ENCODE results near the gene CDH4. TPM values are rescaled to one million over a fixed set of nuclear protein-coding genes. Genes with fewer than 3 reads are reported as not detected.
A peak's percentile ranks its signal among the peaks of the same experiment; 100 is the strongest.

CDH4 gene
- total and polyA plus RNA-seq, 4 donors: 0.06 to 0.10 TPM; not detected in 2

GRCh38 chr20:61728786-61729770 is 477.0 kb downstream of the CDH4 start:
- intact Hi-C loops (cut with DNase I): no loop called here
- ATAC-seq (ENCODE audit: low FRiP score) (no peak), DNase-seq (peak; percentile 22 to 49)
- WGBS, 2 donors: 53 to 59% methylated on average over 28 of the region's 28 CpGs
- H3K27ac ChIP-seq (ENCODE audit: low read depth in 1 of 2, low read length in 2 of 2): no peak overlapping the region
- H3K9me3 ChIP-seq (ENCODE audit: control insufficient read depth, low read length): peaks cover 3% of the 10 kb centered on the region
- no peak overlapping the region for H3K4me3 ChIP-seq (ENCODE audit: low read length in 2 of 2)
- H3K4me1 ChIP-seq (ENCODE audit: control insufficient read depth in 1 of 2, insufficient read depth in 2 of 2, low read length in 2 of 2): no peaks in the 10 kb centered on the region
- H3K36me3 ChIP-seq (ENCODE audit: control insufficient read depth in 1 of 2, insufficient read depth in 2 of 2, low read length in 1 of 2): no peaks in the 10 kb centered on the region
- no peaks in the 10 kb centered on the region for H3K27me3 ChIP-seq (ENCODE audit: control insufficient read depth in 1 of 2, insufficient read depth in 2 of 2, low read length in 1 of 2)

DNA sequence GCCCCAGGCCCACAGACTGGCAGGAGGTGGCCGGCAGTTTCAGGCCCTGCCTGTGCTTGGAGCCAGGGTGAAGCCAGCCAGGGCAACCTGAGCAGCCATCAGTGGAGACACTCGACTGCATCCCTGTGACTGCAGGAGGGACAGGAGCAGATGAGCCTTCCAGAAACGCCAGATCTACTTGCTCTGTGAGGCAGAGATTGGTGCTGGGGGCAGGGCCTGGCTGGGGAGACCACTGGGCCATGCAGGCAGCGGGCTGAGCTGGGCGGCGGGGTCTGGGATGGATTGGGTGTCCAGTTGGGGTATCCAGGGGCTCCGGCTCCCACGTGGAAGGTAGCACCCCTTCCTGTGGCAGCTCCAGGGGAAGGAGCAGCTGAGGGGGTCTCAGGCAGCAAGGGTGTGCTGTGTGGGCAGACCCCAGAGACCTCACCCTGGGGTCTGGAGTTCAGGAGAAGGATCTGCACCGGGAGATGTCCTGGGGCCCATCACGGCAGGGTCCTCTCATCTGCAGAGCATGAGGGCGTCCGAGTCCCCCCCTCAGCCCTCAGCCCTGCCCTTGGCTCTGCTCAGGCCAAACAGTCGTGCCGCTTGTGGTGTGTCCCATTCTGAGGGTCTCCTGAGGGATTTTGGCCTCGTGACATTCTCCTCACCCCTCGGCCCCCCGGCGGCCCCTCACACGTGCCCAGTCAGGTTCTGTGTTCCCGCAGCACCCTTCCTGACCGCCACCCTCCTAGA is 478.7 kb downstream of the CDH4 start:
- 77 to 81% methylated on average over 19 to 21 of the region's 21 CpGs for WGBS, 2 donors
- Histone ChIP-seq H3K36me3 (ENCODE audit: control insufficient read depth in 1 of 2, insufficient read depth in 2 of 2, low read length in 1 of 2) (no peaks in the 10 kb centered on the region), H3K27me3 (ENCODE audit: control insufficient read depth in 1 of 2, insufficient read depth in 2 of 2, low read length in 1 of 2) (no peaks in the 10 kb centered on the region), H3K4me3 (ENCODE audit: low read length in 2 of 2) (no peak overlapping the region), H3K27ac (ENCODE audit: low read depth in 1 of 2, low read length in 2 of 2) (no peak overlapping the region), H3K9me3 (ENCODE audit: control insufficient read depth, low read length) (peaks cover 3% of the 10 kb centered on the region), H3K4me1 (ENCODE audit: control insufficient read depth in 1 of 2, insufficient read depth in 2 of 2, low read length in 2 of 2) (no peaks in the 10 kb centered on the region)
- ATAC-seq (ENCODE audit: low FRiP score): no peak
- intact Hi-C loops (cut with DNase I): no loop called here
- DNase-seq: peak; percentile 44 to 58

- 74 to 80% methylated on average over 22 of the region's 22 CpGs for WGBS, 2 donors
- no peaks in the 10 kb centered on the region for H3K27me3 ChIP-seq (ENCODE audit: control insufficient read depth in 1 of 2, insufficient read depth in 2 of 2, low read length in 1 of 2)
- intact Hi-C loops (cut with DNase I): no loop called here
- ATAC-seq (ENCODE audit: low FRiP score): no peak
- no peak overlapping the region for H3K27ac ChIP-seq (ENCODE audit: low read depth in 1 of 2, low read length in 2 of 2)
- H3K36me3 ChIP-seq (ENCODE audit: control insufficient read depth in 1 of 2, insufficient read depth in 2 of 2, low read length in 1 of 2): no peaks in the 10 kb centered on the region
- peak; percentile 46 to 67 for DNase-seq
- no peak overlapping the region for H3K4me3 ChIP-seq (ENCODE audit: low read length in 2 of 2)
- H3K9me3 ChIP-seq (ENCODE audit: control insufficient read depth, low read length): peaks cover under 1% of the 10 kb centered on the region
- no peaks in the 10 kb centered on the region for H3K4me1 ChIP-seq (ENCODE audit: control insufficient read depth in 1 of 2, insufficient read depth in 2 of 2, low read length in 2 of 2)
Observed at GRCh38 chr20:61731363-61732181, 479.5 kb downstream of the CDH4 start.

- ATAC-seq (ENCODE audit: low FRiP score) (no peak), DNase-seq (peak; percentile 31 to 62)
- Histone ChIP-seq H3K4me1 (ENCODE audit: control insufficient read depth in 1 of 2, insufficient read depth in 2 of 2, low read length in 2 of 2) (no peaks in the 10 kb centered on the region), H3K36me3 (ENCODE audit: control insufficient read depth in 1 of 2, insufficient read depth in 2 of 2, low read length in 1 of 2) (no peaks in the 10 kb centered on the region), H3K27me3 (ENCODE audit: control insufficient read depth in 1 of 2, insufficient read depth in 2 of 2, low read length in 1 of 2) (no peaks in the 10 kb centered on the region), H3K4me3 (ENCODE audit: low read length in 2 of 2) (no peak overlapping the region), H3K27ac (ENCODE audit: low read depth in 1 of 2, low read length in 2 of 2) (no peak overlapping the region), H3K9me3 (ENCODE audit: control insufficient read depth, low read length) (no peaks in the 10 kb centered on the region)
- intact Hi-C loops (cut with DNase I): no loop called here
- 79 to 82% methylated on average over 19 of the region's 19 CpGs for WGBS, 2 donors
Observed at GRCh38 chr20:61732511-61733210, 480.6 kb downstream of the CDH4 start.

- Histone ChIP-seq H3K27me3 (ENCODE audit: control insufficient read depth in 1 of 2, insufficient read depth in 2 of 2, low read length in 1 of 2) (no peaks in the 10 kb centered on the region), H3K9me3 (ENCODE audit: control insufficient read depth, low read length) (no peaks in the 10 kb centered on the region), H3K4me1 (ENCODE audit: control insufficient read depth in 1 of 2, insufficient read depth in 2 of 2, low read length in 2 of 2) (no peaks in the 10 kb centered on the region), H3K4me3 (ENCODE audit: low read length in 2 of 2) (no peak overlapping the region), H3K27ac (ENCODE audit: low read depth in 1 of 2, low read length in 2 of 2) (no peak overlapping the region), H3K36me3 (ENCODE audit: control insufficient read depth in 1 of 2, insufficient read depth in 2 of 2, low read length in 1 of 2) (no peaks in the 10 kb centered on the region)
- 71 to 77% methylated on average over 13 of the region's 13 CpGs for WGBS, 2 donors
- no peak for ATAC-seq (ENCODE audit: low FRiP score)
- peak; percentile 22 to 61 for DNase-seq
- intact Hi-C loops (cut with DNase I): no loop called here
Observed at GRCh38 chr20:61733216-61733615, 481.2 kb downstream of the CDH4 start.

DNA sequence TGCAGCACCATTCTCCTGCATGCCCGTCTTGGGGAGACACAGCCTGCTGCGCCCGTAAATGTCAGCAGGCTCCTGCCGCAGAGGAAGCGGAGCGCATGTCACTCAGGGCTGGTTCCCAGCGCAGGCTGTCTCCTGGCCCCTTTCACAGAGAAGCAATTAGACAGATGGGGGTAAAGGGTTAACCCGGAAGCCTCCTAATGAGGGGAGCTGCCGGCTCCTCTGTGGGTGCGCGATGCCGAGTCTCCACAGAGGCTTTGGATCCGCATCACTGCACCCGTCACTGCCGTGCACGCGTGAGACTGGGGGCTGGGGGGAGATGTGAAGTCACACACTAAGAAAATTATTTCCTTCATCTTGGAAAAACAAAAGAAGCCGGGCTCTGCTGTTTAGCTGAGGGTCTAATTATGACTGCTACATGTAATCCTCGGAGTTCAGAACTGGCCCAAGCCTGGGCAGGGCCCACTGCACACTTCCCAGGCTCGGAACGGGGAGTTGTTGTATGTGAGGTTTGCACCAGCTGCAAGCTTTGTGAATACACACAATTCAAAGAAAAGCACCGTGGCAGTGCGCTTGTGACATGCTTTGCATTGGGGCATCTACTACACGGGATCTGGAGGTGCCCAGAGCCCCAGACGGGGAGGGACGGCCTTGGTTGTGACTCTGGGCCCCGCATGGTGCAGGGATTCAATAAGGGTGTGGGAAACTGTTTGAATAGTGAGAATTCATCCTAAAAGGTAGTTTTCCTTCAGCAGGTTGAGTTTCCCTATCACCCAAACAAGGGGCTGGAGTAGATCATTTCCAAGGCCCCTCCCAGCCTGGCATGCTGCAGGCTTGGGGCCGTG is 482.1 kb downstream of the CDH4 start:
- H3K36me3 ChIP-seq (ENCODE audit: control insufficient read depth in 1 of 2, insufficient read depth in 2 of 2, low read length in 1 of 2): no peaks in the 10 kb centered on the region
- H3K4me3 ChIP-seq (ENCODE audit: low read length in 2 of 2): no peak overlapping the region
- ATAC-seq (ENCODE audit: low FRiP score): no peak
- intact Hi-C loops (cut with DNase I): no loop called here
- H3K4me1 ChIP-seq (ENCODE audit: control insufficient read depth in 1 of 2, insufficient read depth in 2 of 2, low read length in 2 of 2): no peaks in the 10 kb centered on the region
- no peaks in the 10 kb centered on the region for H3K9me3 ChIP-seq (ENCODE audit: control insufficient read depth, low read length)
- no peak overlapping the region for H3K27ac ChIP-seq (ENCODE audit: low read depth in 1 of 2, low read length in 2 of 2)
- H3K27me3 ChIP-seq (ENCODE audit: control insufficient read depth in 1 of 2, insufficient read depth in 2 of 2, low read length in 1 of 2): no peaks in the 10 kb centered on the region
- WGBS, 2 donors: 31 to 38% methylated on average over 28 of the region's 28 CpGs
- peak; percentile 12 to 57 for DNase-seq

DNA sequence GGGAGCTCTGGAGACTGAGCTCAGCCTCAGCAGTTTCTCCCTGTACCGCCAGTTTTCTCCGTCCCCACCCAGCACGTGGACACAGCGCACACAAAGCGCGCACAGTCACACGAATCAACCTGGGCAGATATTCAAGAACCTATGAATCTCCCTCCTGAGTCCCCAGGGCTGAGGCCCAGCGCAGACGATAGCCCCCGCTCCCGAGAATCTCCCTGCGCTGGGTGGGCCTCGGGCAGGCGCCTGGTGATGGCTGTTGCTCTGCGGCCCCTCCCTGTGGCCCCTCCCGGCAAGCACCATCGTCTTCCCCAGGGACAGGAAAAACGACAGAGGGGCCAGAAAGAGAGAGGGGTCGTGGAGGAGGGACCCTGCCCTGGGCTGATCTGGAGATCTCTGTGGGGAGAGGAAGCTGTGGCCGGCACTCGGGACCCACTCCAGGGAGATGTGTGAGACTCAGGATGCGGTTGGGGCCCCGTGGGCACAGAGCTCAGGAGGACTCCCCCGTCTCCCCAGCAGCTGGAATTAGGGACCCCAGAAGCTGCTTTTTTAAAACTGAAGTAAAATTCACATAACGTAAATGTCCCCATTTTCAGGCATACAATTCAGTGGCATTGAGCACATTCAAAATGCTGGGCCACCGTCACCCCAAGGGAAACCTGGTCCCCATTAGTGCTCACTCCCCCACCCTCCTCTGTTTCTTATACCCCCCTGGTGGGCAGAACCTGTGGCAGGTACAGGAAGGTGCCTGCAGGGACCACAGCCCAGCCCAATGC is 482.9 kb downstream of the CDH4 start:
- H3K27me3 ChIP-seq (ENCODE audit: control insufficient read depth in 1 of 2, insufficient read depth in 2 of 2, low read length in 1 of 2): no peaks in the 10 kb centered on the region
- intact Hi-C loops (cut with DNase I): no loop called here
- no peak overlapping the region for H3K4me3 ChIP-seq (ENCODE audit: low read length in 2 of 2)
- no peaks in the 10 kb centered on the region for H3K4me1 ChIP-seq (ENCODE audit: control insufficient read depth in 1 of 2, insufficient read depth in 2 of 2, low read length in 2 of 2)
- H3K27ac ChIP-seq (ENCODE audit: low read depth in 1 of 2, low read length in 2 of 2): no peak overlapping the region
- ATAC-seq (ENCODE audit: low FRiP score) (no peak), DNase-seq (peak; percentile 44 to 68)
- H3K9me3 ChIP-seq (ENCODE audit: control insufficient read depth, low read length): no peaks in the 10 kb centered on the region
- WGBS, 2 donors: 64 to 67% methylated on average over 25 to 26 of the region's 26 CpGs
- no peaks in the 10 kb centered on the region for H3K36me3 ChIP-seq (ENCODE audit: control insufficient read depth in 1 of 2, insufficient read depth in 2 of 2, low read length in 1 of 2)
